Gastroesophageal sphincter (tissue), 3 donors: ENCODE data around the gene STAU1.

Experiments
- CTCF ChIP-seq, 4 experiments: fragments of 200-600 bp in 2 of 4; fragments of 450-650 bp in 2 of 4; sonication (generic) in 1 of 4; IDR thresholded peaks; one replicate each; pipeline ENCODE4 v1.5.1; 2017 to 2019; ENCODE audit warnings: antibody characterized with exemption in 4 of 4, mild to moderate bottlenecking in 2 of 4, moderate library complexity in 2 of 4
- EP300 ChIP-seq: sonication (generic); formaldehyde crosslinking; IDR thresholded peaks from one replicate; pipeline ENCODE4 v1.6.1; 2017; ENCODE audit warnings: antibody characterized with exemption, mild to moderate bottlenecking
- POLR2A ChIP-seq, 2 donors: fragments of 450-650 bp; IDR thresholded peaks; one replicate each; pipeline ENCODE4 v1.6.1; 2017; ENCODE audit warnings: antibody characterized with exemption in 2 of 2, mild to moderate bottlenecking in 2 of 2, moderate library complexity in 1 of 2
- POLR2AphosphoS5 ChIP-seq: sonication (generic); formaldehyde crosslinking; IDR thresholded peaks from one replicate; pipeline ENCODE4 v1.6.1; 2017; ENCODE audit warnings: antibody characterized with exemption

GRCh38 chr20:49096203-49096730, 91.9 kb downstream of the STAU1 start:
- no peak for TF ChIP-seq EP300
- no peak for TF ChIP-seq CTCF (IDR thresholded peaks at IDR 0.05)
- no peak for TF ChIP-seq POLR2A (IDR thresholded peaks at IDR 0.05)
- TF ChIP-seq POLR2AphosphoS5: no peak
